Neuronal stem cell (in vitro differentiated cells): ENCODE measurements around the gene GGA2.
A peak's percentile ranks its signal among the peaks of the same experiment; 100 is the strongest.

Source experiments
- DNase-seq: peaks from one replicate; pipeline ENCODE4 v3.0.0-alpha.2; 2013; ENCODE audit warnings: low spot score
- H2AFZ ChIP-seq: one replicate; pipeline ENCODE4 v1.6.1; 2013; ENCODE audit warnings: mild to moderate bottlenecking, low read length, inconsistent platforms
- H2AK5ac ChIP-seq: 2 replicates; pipeline ENCODE4 v1.6.1; 2013; ENCODE audit warnings: low read depth, mild to moderate bottlenecking, inconsistent platforms, low read length, moderate library complexity, mixed read lengths
- H2BK120ac ChIP-seq: 2 replicates; pipeline ENCODE4 v1.6.1; 2013; ENCODE audit warnings: low read depth, mild to moderate bottlenecking, inconsistent platforms, low read length, moderate library complexity, mixed read lengths
- H2BK12ac ChIP-seq: one replicate; pipeline ENCODE4 v1.6.1; 2013; ENCODE audit warnings: low read length, inconsistent platforms
- H2BK15ac ChIP-seq: 2 replicates; pipeline ENCODE4 v1.6.1; 2013; ENCODE audit warnings: mild to moderate bottlenecking, low read length, inconsistent platforms, mixed read lengths
- H2BK5ac ChIP-seq: one replicate; pipeline ENCODE4 v1.6.1; 2013; ENCODE audit warnings: inconsistent platforms, mild to moderate bottlenecking, low read length, moderate library complexity
- H3K14ac ChIP-seq: one replicate; pipeline ENCODE4 v1.6.1; 2013; ENCODE audit warnings: low read length, inconsistent platforms
- H3K18ac ChIP-seq: 2 replicates; pipeline ENCODE4 v1.6.1; 2013; ENCODE audit warnings: low read length, inconsistent platforms
- H3K23ac ChIP-seq: 2 replicates; pipeline ENCODE4 v1.6.1; 2013; ENCODE audit warnings: low read depth, mild to moderate bottlenecking, mixed read lengths, low read length, inconsistent platforms; ENCODE audit not compliant: poor library complexity
- H3K27ac ChIP-seq: replicated peaks from 3 replicates; pipeline ENCODE4 v1.5.1; 2013; ENCODE audit warnings: low read length, inconsistent platforms
- H3K27me3 ChIP-seq, 3 experiments: 2 replicates each; pipeline ENCODE4 v1.6.1; 2013; ENCODE audit warnings: low read length in 3 of 3, mild to moderate bottlenecking in 2 of 3, inconsistent platforms in 1 of 3, low read depth in 1 of 3, mixed read lengths in 1 of 3, moderate library complexity in 1 of 3; ENCODE audit not compliant: control insufficient read depth in 3 of 3, insufficient read depth in 3 of 3
- H3K36me3 ChIP-seq, 2 donors: replicated peaks in 1 of 2; 2 replicates each; pipeline ENCODE4 v1.6.1; 2013; ENCODE audit warnings: low read length in 2 of 2; ENCODE audit not compliant: control insufficient read depth in 2 of 2, insufficient read depth in 2 of 2
- H3K4ac ChIP-seq: 2 replicates; pipeline ENCODE4 v1.6.1; 2013; ENCODE audit warnings: inconsistent platforms, mild to moderate bottlenecking, low read length, moderate library complexity
- H3K4me1 ChIP-seq, 2 donors: 1 replicate in 1 of 2; 2 replicates in 1 of 2; pipeline ENCODE4 v1.6.1; 2013; ENCODE audit warnings: low read length in 2 of 2, low read depth in 1 of 2; ENCODE audit not compliant: control insufficient read depth in 2 of 2, insufficient read depth in 1 of 2
- H3K4me2 ChIP-seq: one replicate; pipeline ENCODE4 v1.6.1; 2013; ENCODE audit warnings: mild to moderate bottlenecking, low read length, inconsistent platforms; ENCODE audit not compliant: insufficient read depth, poor library complexity, severe bottlenecking
- H3K4me3 ChIP-seq, 2 donors: 2 replicates each; pipeline ENCODE4 v1.5.1; 2013; ENCODE audit warnings: low read length in 2 of 2, mild to moderate bottlenecking in 2 of 2, inconsistent platforms in 1 of 2, moderate library complexity in 1 of 2
- H3K79me1 ChIP-seq: one replicate; pipeline ENCODE4 v1.6.1; 2013; ENCODE audit warnings: low read depth, mild to moderate bottlenecking, inconsistent platforms, low read length, moderate library complexity
- H3K9ac ChIP-seq: one replicate; pipeline ENCODE4 v1.6.1; 2013; ENCODE audit warnings: mild to moderate bottlenecking, low read depth, low read length, inconsistent platforms; ENCODE audit not compliant: poor library complexity
- H3K9me3 ChIP-seq, 2 donors: replicated peaks in 1 of 2; 2 replicates each; pipeline versions ENCODE3 to v1.6.1; 2013; ENCODE audit warnings: low read length in 2 of 2, mild to moderate bottlenecking in 2 of 2, inconsistent platforms in 1 of 2, low read depth in 1 of 2, mixed read lengths in 1 of 2, moderate library complexity in 1 of 2; ENCODE audit not compliant: control insufficient read depth in 2 of 2, insufficient read depth in 1 of 2
- H4K8ac ChIP-seq: one replicate; pipeline ENCODE4 v1.6.1; 2013; ENCODE audit warnings: low read depth, mild to moderate bottlenecking, inconsistent platforms, low read length, moderate library complexity
- H4K91ac ChIP-seq: one replicate; pipeline ENCODE4 v1.6.1; 2013; ENCODE audit warnings: low read length, low read depth, mild to moderate bottlenecking, inconsistent platforms; ENCODE audit not compliant: poor library complexity
- WGBS, 2 donors: extraction: QIAGEN DNeasy Blood & Tissue Kit; methylation state at CpG; one replicate each; pipeline ENCODE4 v1.1.7; 2013; ENCODE audit warnings: missing lambda C conversion rate in 2 of 2, mixed read lengths in 1 of 2; ENCODE audit not compliant: insufficient read length in 2 of 2, insufficient replicate concordance in 1 of 2; ENCODE audit errors: extremely low coverage in 2 of 2; 5-methylcytosine and 5-hydroxymethylcytosine counted together

The GGA2 gene

DNA sequence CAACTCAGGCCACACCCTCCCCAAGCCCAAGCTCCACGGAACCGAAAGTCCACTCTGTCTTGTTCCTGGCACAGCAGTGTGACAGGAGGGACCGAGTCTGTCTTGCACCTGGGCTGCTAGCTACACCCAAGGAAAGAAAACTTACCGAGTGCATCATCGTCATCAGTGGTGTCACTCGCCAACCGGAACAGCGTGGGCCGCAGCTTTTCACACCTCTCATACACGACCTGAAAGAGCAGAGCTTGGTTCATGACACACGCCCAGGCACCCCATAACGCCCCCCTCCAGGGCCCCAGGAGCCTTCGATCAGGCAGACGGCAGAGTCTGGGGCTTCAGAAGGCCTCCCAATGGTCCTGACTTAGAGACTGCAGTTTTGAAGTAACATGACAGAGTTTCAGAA lies 27.5 kb downstream of the GGA2 start:
- H4K91ac ChIP-seq: no peak overlapping the region
- no peak overlapping the region for H3K23ac ChIP-seq
- H3K9me3 ChIP-seq: no peaks in the 10 kb centered on the region
- peaks cover 69 to 94% of the 10 kb centered on the region in 2 donors for H3K36me3 ChIP-seq
- no peak overlapping the region for H2AFZ ChIP-seq
- H3K27ac ChIP-seq: no peak overlapping the region
- no peak overlapping the region for H2BK5ac ChIP-seq
- H3K27me3 ChIP-seq: no peaks in the 10 kb centered on the region
- H2BK12ac ChIP-seq: no peak overlapping the region
- H3K4me1 ChIP-seq: no peaks in the 10 kb centered on the region
- H2AK5ac ChIP-seq: no peak overlapping the region
- DNase-seq: no peak
- H3K18ac ChIP-seq: no peak overlapping the region
- H2BK15ac ChIP-seq: no peak overlapping the region
- H3K14ac ChIP-seq: no peak overlapping the region
- no peak overlapping the region for H2BK120ac ChIP-seq
- no peak overlapping the region for H3K4me3 ChIP-seq
- no peak overlapping the region for H3K4ac ChIP-seq
- H3K9ac ChIP-seq: no peak overlapping the region
- no CpG with 5 or more reads among the region's 14 CpGs for WGBS, 2 donors
- H4K8ac ChIP-seq: no peak overlapping the region
- no peaks in the 10 kb centered on the region for H3K79me1 ChIP-seq
- H3K4me2 ChIP-seq: no peak overlapping the region

DNA sequence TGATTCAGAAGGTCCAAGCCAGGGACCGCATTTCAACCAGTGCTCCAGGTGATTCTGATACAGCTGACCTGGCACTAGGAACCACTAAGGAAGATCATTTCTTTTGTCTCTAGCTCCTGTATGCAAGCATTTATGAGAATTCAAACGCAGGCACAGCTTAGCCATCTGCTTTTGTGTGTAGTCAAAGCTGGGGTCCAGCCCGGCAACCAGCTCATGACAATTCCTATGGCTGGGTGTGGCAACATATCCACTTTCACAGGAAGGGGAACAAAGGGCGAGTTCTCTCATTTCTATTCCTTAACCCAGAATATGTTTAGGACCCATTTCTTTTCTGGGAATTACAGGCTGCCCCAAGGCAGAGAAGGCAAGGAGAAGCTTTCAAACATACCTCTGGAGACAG lies 30.0 kb downstream of the GGA2 start:
- Histone ChIP-seq H3K4ac (no peak overlapping the region), H3K36me3 (peaks cover 58 to 95% of the 10 kb centered on the region in 2 donors), H2AFZ (no peak overlapping the region), H2BK5ac (no peak overlapping the region), H3K27ac (no peak overlapping the region), H3K18ac (no peak overlapping the region), H3K4me1 (no peaks in the 10 kb centered on the region), H3K79me1 (no peaks in the 10 kb centered on the region), H2BK12ac (no peak overlapping the region), H3K23ac (no peak overlapping the region), H3K14ac (no peak overlapping the region), H4K91ac (no peak overlapping the region), H2BK15ac (no peak overlapping the region), H3K9me3 (no peaks in the 10 kb centered on the region), H2BK120ac (no peak overlapping the region), H3K4me3 (no peak overlapping the region), H3K27me3 (no peaks in the 10 kb centered on the region), H4K8ac (no peak overlapping the region), H3K4me2 (no peak overlapping the region), H3K9ac (no peak overlapping the region), H2AK5ac (no peak overlapping the region)
- no peak for DNase-seq
- WGBS, 2 donors: no CpG with 5 or more reads among the region's 4 CpGs

DNA sequence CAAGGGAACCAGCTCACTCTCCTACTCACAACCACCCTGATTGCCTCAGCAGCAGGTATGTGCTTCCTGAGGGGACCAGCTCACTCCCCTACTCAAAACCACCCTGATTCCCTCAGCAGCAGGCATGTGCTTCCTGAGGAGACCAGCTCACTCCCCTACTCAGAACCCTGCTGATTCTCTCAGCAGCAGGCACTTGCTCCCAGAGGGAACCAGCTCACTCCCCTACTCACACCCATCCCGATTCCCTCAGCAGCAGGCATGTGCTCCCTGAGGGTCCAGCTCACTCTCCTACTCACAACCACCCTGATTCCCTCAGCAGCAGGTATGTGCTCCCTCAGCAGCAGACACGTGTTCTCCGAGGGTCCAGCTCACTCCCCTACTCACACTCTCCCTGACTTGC lies 31.2 kb downstream of the GGA2 start:
- Histone ChIP-seq H3K79me1 (no peaks in the 10 kb centered on the region), H3K36me3 (peaks cover 59 to 95% of the 10 kb centered on the region in 2 donors), H3K4ac (no peak overlapping the region), H2AK5ac (no peak overlapping the region), H3K9me3 (no peaks in the 10 kb centered on the region), H3K23ac (no peak overlapping the region), H2BK120ac (no peak overlapping the region), H3K4me3 (peak overlapping the region in 1 of 2 donors; percentile 19), H3K14ac (no peak overlapping the region), H2BK15ac (no peak overlapping the region), H2BK5ac (no peak overlapping the region), H4K8ac (no peak overlapping the region), H2BK12ac (no peak overlapping the region), H3K27me3 (no peaks in the 10 kb centered on the region), H3K4me1 (no peaks in the 10 kb centered on the region), H3K4me2 (no peak overlapping the region), H3K9ac (no peak overlapping the region), H3K18ac (no peak overlapping the region), H4K91ac (no peak overlapping the region), H3K27ac (no peak overlapping the region), H2AFZ (no peak overlapping the region)
- no peak for DNase-seq
- no CpG with 5 or more reads among the region's 3 CpGs for WGBS, 2 donors

DNA sequence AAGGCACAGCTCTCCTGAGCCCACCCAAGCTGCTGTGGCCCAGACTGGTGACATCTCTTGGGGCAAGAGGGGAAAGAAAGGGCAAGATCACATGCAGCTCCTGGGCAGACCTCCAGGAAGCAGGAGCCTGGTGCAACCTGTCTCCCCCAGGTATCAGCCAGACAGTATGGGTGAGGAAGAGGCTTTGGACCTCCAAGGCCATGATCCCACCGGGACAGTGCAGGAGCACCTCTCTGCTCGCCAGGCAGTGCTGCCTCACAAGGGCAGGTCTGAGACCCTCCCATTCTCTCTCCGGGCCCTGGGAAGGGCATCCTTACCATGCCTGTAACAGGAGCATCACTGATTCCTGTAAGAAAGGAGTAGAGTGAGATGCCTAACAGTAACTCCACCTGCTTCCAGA lies 31.7 kb downstream of the GGA2 start:
- Histone ChIP-seq H3K23ac (no peak overlapping the region), H3K9me3 (no peaks in the 10 kb centered on the region), H3K36me3 (peaks cover 62 to 98% of the 10 kb centered on the region in 2 donors), H3K79me1 (no peaks in the 10 kb centered on the region), H3K27ac (no peak overlapping the region), H3K4me2 (no peak overlapping the region), H3K18ac (no peak overlapping the region), H4K8ac (no peak overlapping the region), H2BK120ac (no peak overlapping the region), H2AFZ (no peak overlapping the region), H3K4me1 (no peaks in the 10 kb centered on the region), H3K9ac (no peak overlapping the region), H2BK12ac (no peak overlapping the region), H2BK15ac (no peak overlapping the region), H3K4me3 (no peak overlapping the region), H3K14ac (no peak overlapping the region), H2BK5ac (no peak overlapping the region), H3K27me3 (no peaks in the 10 kb centered on the region), H3K4ac (no peak overlapping the region), H4K91ac (no peak overlapping the region), H2AK5ac (no peak overlapping the region)
- WGBS, 2 donors: no CpG with 5 or more reads among the region's 3 CpGs
- no peak for DNase-seq
